Left lobe of liver (tissue), 2 donors: Measurements from ENCODE around the gene RAB11FIP5. TPM values are rescaled to one million over a fixed set of nuclear protein-coding genes. Genes with fewer than 3 reads are reported as not detected.

Source experiments
- ATAC-seq: fragments of 200-7000 bp; cut with Tn5 transposase; one replicate; pipeline ENCODE4 v1.9.1; 2020; ENCODE audit warnings: mild to moderate bottlenecking, moderate library complexity
- DNase-seq: peaks from one replicate; pipeline ENCODE4 v3.0.0-alpha.2; 2020; ENCODE audit warnings: low spot score
- total RNA-seq: library from RNA; stranded (reverse); gene quantifications from one replicate; pipeline ENCODE4 v1.2.1, GENCODE V29; 2021
- donor health status: DM: no; HTN: no; CAD: no; lungs with moderate emphysema.
- donor health status: DM: no; HTN: yes; CAD: no.

RAB11FIP5 gene
- total RNA-seq, 1 donor from 2014 or later = 6.0 TPM

- ATAC-seq (no peak), DNase-seq (no peak)
Measured at GRCh38 chr2:73088211-73088610, 24.5 kb downstream of the RAB11FIP5 start.

GRCh38 chr2:73087311-73087710 is 25.4 kb downstream of the RAB11FIP5 start:
- ATAC-seq = no peak
- no peak for DNase-seq

- peak; percentile 92 for ATAC-seq
- DNase-seq = peak; percentile 86
Measured at GRCh38 chr2:73085691-73086090, 27.1 kb downstream of the RAB11FIP5 start.

- DNase-seq (no peak), ATAC-seq (no peak)
Measured at GRCh38 chr2:73084971-73085370, 27.8 kb downstream of the RAB11FIP5 start.

GRCh38 chr2:73083886-73084800 is 28.6 kb downstream of the RAB11FIP5 start:
- no peak for DNase-seq
- peak; percentile 33 for ATAC-seq

GRCh38 chr2:73082523-73083410 is 30.0 kb downstream of the RAB11FIP5 start:
- DNase-seq (no peak), ATAC-seq (no peak)

- DNase-seq (no peak), ATAC-seq (no peak)
Measured at GRCh38 chr2:73081181-73081671, 31.5 kb downstream of the RAB11FIP5 start.

- DNase-seq = no peak
- ATAC-seq = no peak
Measured at GRCh38 chr2:73080321-73081131, 32.2 kb downstream of the RAB11FIP5 start.

- no peak for ATAC-seq
- DNase-seq = no peak
Measured at GRCh38 chr2:73079636-73080035, 33.1 kb downstream of the RAB11FIP5 start.

GRCh38 chr2:73078457-73079411 is 34.0 kb downstream of the RAB11FIP5 start:
- no peak for ATAC-seq
- DNase-seq = no peak

GRCh38 chr2:73077424-73077795 is 35.3 kb downstream of the RAB11FIP5 start:
- ATAC-seq (no peak), DNase-seq (no peak)

GRCh38 chr2:73076701-73077423 is 35.9 kb downstream of the RAB11FIP5 start:
- ATAC-seq = no peak
- DNase-seq = no peak

- ATAC-seq (no peak), DNase-seq (no peak)
Measured at GRCh38 chr2:73075477-73076373, 37.0 kb downstream of the RAB11FIP5 start.

- ATAC-seq (no peak), DNase-seq (no peak)
Measured at GRCh38 chr2:73074110-73075069, 38.4 kb downstream of the RAB11FIP5 start.

- no peak for DNase-seq
- no peak for ATAC-seq
Measured at GRCh38 chr2:73072416-73072815, 40.3 kb downstream of the RAB11FIP5 start.

GRCh38 chr2:73072129-73072395 is 40.7 kb downstream of the RAB11FIP5 start:
- peak; percentile 9 for ATAC-seq
- peak; percentile 59 for DNase-seq
